DMS 273 (cell line): ENCODE results near the gene SLC4A7.
"Not testable (repeated sequence)": the region's sequence is repeated elsewhere in the genome, so short reads cannot be mapped to it uniquely, and the experiment has no call there.

Experiments
- DNase-seq: peaks from one replicate; lab custom pipeline; 2025; ENCODE audit not compliant: unreplicated experiment; lab: John Stamatoyannopoulos, UW

Gene SLC4A7

GRCh38 chr3:27488821-27489220 lies 4.6 kb upstream of the SLC4A7 start:
- no peak for DNase-seq

GRCh38 chr3:27487383-27487782 lies 3.2 kb upstream of the SLC4A7 start:
- DNase-seq, result no peak

- DNase-seq, result no peak
These were observed 2.2 kb upstream of the SLC4A7 start for GRCh38 chr3:27486336-27486735.

- peak; percentile 73 for DNase-seq
These were observed 1.7 kb upstream of the SLC4A7 start for GRCh38 chr3:27485866-27486265.

- DNase-seq, result peak; percentile 63
These were observed 818 bp downstream of the SLC4A7 start for GRCh38 chr3:27483117-27484014.

- no peak for DNase-seq
These were observed 4.2 kb downstream of the SLC4A7 start for GRCh38 chr3:27479806-27480543.

GRCh38 chr3:27471923-27472550 lies 12.1 kb downstream of the SLC4A7 start:
- DNase-seq, result no peak

GRCh38 chr3:27468283-27468886 lies 15.8 kb downstream of the SLC4A7 start:
- no peak for DNase-seq

- DNase-seq, result peak; percentile 60
These were observed 16.6 kb downstream of the SLC4A7 start for GRCh38 chr3:27467545-27467944.

GRCh38 chr3:27464646-27465045 lies 19.5 kb downstream of the SLC4A7 start:
- DNase-seq, result no peak

GRCh38 chr3:27462228-27462627 lies 22.0 kb downstream of the SLC4A7 start:
- no peak for DNase-seq

- no peak for DNase-seq
These were observed 25.3 kb downstream of the SLC4A7 start for GRCh38 chr3:27458929-27459328.

- no peak for DNase-seq
These were observed 27.6 kb downstream of the SLC4A7 start for GRCh38 chr3:27456554-27456953.

- no peak for DNase-seq
These were observed 29.3 kb downstream of the SLC4A7 start for GRCh38 chr3:27454914-27455313.

- no peak for DNase-seq
These were observed 29.7 kb downstream of the SLC4A7 start for GRCh38 chr3:27454461-27454860.

- no peak for DNase-seq
These were observed 31.7 kb downstream of the SLC4A7 start for GRCh38 chr3:27452368-27453090.

GRCh38 chr3:27451842-27452241 lies 32.3 kb downstream of the SLC4A7 start:
- no peak for DNase-seq

GRCh38 chr3:27451251-27451650 lies 32.9 kb downstream of the SLC4A7 start:
- no peak for DNase-seq

- no peak for DNase-seq
These were observed 34.5 kb downstream of the SLC4A7 start for GRCh38 chr3:27449530-27450150.

GRCh38 chr3:27442995-27443394 lies 41.2 kb downstream of the SLC4A7 start:
- DNase-seq, result not testable (repeated sequence)
